ENCODE measurements around the gene SHC3. TPM values are rescaled to one million over a fixed set of nuclear protein-coding genes. Genes with fewer than 3 reads are reported as not detected.

The SHC3 gene
- total RNA-seq, 1 donor from 2014 or later, result 17.7 TPM

GRCh38 chr9:89154651-89155336 is 23.8 kb downstream of the SHC3 start:
- no peak for DNase-seq (ENCODE audit: low read depth, low spot score)
- no peak for TF ChIP-seq CTCF (conservative IDR thresholded peaks at IDR 0.05)
- H3K36me3 Mint-ChIP-seq (ENCODE audit: low read depth), result peaks cover 5% of the 10 kb centered on the region
- peaks cover 6% of the 10 kb centered on the region for H3K4me1 Mint-ChIP-seq
- no peaks in the 10 kb centered on the region for H3K27me3 Mint-ChIP-seq (ENCODE audit: low read depth)
- H3K9me3 Mint-ChIP-seq, result peaks cover 2% of the 10 kb centered on the region
- H3K27ac Mint-ChIP-seq (ENCODE audit: unreplicated experiment), result no peak overlapping the region
- H3K4me3 Mint-ChIP-seq, result no peak overlapping the region

- H3K36me3 Mint-ChIP-seq (ENCODE audit: low read depth), result peaks cover 5% of the 10 kb centered on the region
- DNase-seq (ENCODE audit: low read depth, low spot score), result no peak
- no peak overlapping the region for H3K4me3 Mint-ChIP-seq
- no peaks in the 10 kb centered on the region for H3K27me3 Mint-ChIP-seq (ENCODE audit: low read depth)
- peaks cover 6% of the 10 kb centered on the region for H3K4me1 Mint-ChIP-seq
- H3K27ac Mint-ChIP-seq (ENCODE audit: unreplicated experiment), result no peak overlapping the region
- TF ChIP-seq CTCF (conservative IDR thresholded peaks at IDR 0.05), result no peak
- peaks cover 2% of the 10 kb centered on the region for H3K9me3 Mint-ChIP-seq
Measured at GRCh38 chr9:89154218-89154617, 24.4 kb downstream of the SHC3 start.

- Mint-ChIP-seq H3K4me1 (peaks cover 6% of the 10 kb centered on the region), H3K27me3 (ENCODE audit: low read depth) (no peaks in the 10 kb centered on the region), H3K9me3 (peaks cover 1% of the 10 kb centered on the region), H3K36me3 (ENCODE audit: low read depth) (peaks cover 5% of the 10 kb centered on the region), H3K27ac (ENCODE audit: unreplicated experiment) (no peak overlapping the region), H3K4me3 (no peak overlapping the region)
- TF ChIP-seq CTCF (conservative IDR thresholded peaks at IDR 0.05), result no peak
- DNase-seq (ENCODE audit: low read depth, low spot score), result no peak
Measured at GRCh38 chr9:89153232-89154017, 25.2 kb downstream of the SHC3 start.

- H3K9me3 Mint-ChIP-seq, result no peaks in the 10 kb centered on the region
- H3K36me3 Mint-ChIP-seq (ENCODE audit: low read depth), result peaks cover 2% of the 10 kb centered on the region
- H3K27ac Mint-ChIP-seq (ENCODE audit: unreplicated experiment), result no peak overlapping the region
- no peak for DNase-seq (ENCODE audit: low read depth, low spot score)
- H3K27me3 Mint-ChIP-seq (ENCODE audit: low read depth), result no peaks in the 10 kb centered on the region
- peaks cover 2% of the 10 kb centered on the region for H3K4me1 Mint-ChIP-seq
- no peak overlapping the region for H3K4me3 Mint-ChIP-seq
- no peak for TF ChIP-seq CTCF (conservative IDR thresholded peaks at IDR 0.05)
Measured at GRCh38 chr9:89149726-89150125, 28.9 kb downstream of the SHC3 start.

GRCh38 chr9:89145097-89145496 is 33.5 kb downstream of the SHC3 start:
- no peaks in the 10 kb centered on the region for H3K4me1 Mint-ChIP-seq

More at GRCh38 chr9:89145097-89145496, 33.5 kb downstream of the SHC3 start:
- Mint-ChIP-seq H3K9me3 (peaks cover 2% of the 10 kb centered on the region), H3K27ac (ENCODE audit: unreplicated experiment) (no peak overlapping the region), H3K27me3 (ENCODE audit: low read depth) (no peaks in the 10 kb centered on the region), H3K4me3 (no peak overlapping the region), H3K36me3 (ENCODE audit: low read depth) (peaks cover 12% of the 10 kb centered on the region)
- no peak for TF ChIP-seq CTCF (conservative IDR thresholded peaks at IDR 0.05)
- no peak for DNase-seq (ENCODE audit: low read depth, low spot score)

Data from neural crest cell (in vitro differentiated cells).